Liver (tissue), 9 donors: Measurements from ENCODE around the gene HELLS. TPM values are rescaled to one million over a fixed set of nuclear protein-coding genes. Genes with fewer than 3 reads are reported as not detected.
"Not testable (repeated sequence)": the region's sequence is repeated elsewhere in the genome, so short reads cannot be mapped to it uniquely, and the experiment has no call there.

Experiments
- DNase-seq: peaks from one replicate; pipeline ENCODE4 v3.0.0-alpha.2; 2017; ENCODE audit warnings: low spot score
- H3K27ac ChIP-seq, 2 donors: one replicate each; pipeline ENCODE4 v1.7.0; 2013; ENCODE audit warnings: inconsistent platforms in 2 of 2, low read length in 2 of 2, control low read depth in 1 of 2, low read depth in 1 of 2, mild to moderate bottlenecking in 1 of 2
- H3K27me3 ChIP-seq, 4 donors: one replicate each; pipeline versions ENCODE4 v1.6.1 to v1.7.0; 2013; ENCODE audit warnings: low read length in 3 of 4, inconsistent platforms in 1 of 4, mild to moderate bottlenecking in 1 of 4, moderate library complexity in 1 of 4; ENCODE audit not compliant: control insufficient read depth in 4 of 4, insufficient read depth in 4 of 4
- H3K36me3 ChIP-seq, 4 donors: one replicate each; pipeline versions ENCODE4 v1.6.1 to v1.7.0; 2013; ENCODE audit warnings: low read length in 3 of 4, mild to moderate bottlenecking in 3 of 4, low read depth in 1 of 4, moderate library complexity in 1 of 4; ENCODE audit not compliant: control insufficient read depth in 4 of 4, insufficient read depth in 3 of 4
- H3K4me1 ChIP-seq, 4 donors: one replicate each; pipeline versions ENCODE4 v1.6.1 to v1.7.0; 2013; ENCODE audit warnings: low read length in 3 of 4, mild to moderate bottlenecking in 3 of 4, moderate library complexity in 1 of 4; ENCODE audit not compliant: control insufficient read depth in 4 of 4, insufficient read depth in 4 of 4
- H3K4me3 ChIP-seq, 3 donors: one replicate each; pipeline versions ENCODE4 v1.6.1 to v1.7.0; 2013; ENCODE audit warnings: low read length in 3 of 3, control low read depth in 1 of 3, low read depth in 1 of 3, mild to moderate bottlenecking in 1 of 3
- H3K9ac ChIP-seq, 2 donors: one replicate each; pipeline ENCODE4 v1.7.0; 2013; ENCODE audit warnings: low read length in 2 of 2, mild to moderate bottlenecking in 2 of 2, moderate library complexity in 2 of 2, control low read depth in 1 of 2, low read depth in 1 of 2
- H3K9me3 ChIP-seq, 4 donors: one replicate each; pipeline versions ENCODE4 v1.6.1 to v1.7.0; 2013; ENCODE audit warnings: low read length in 3 of 4; ENCODE audit not compliant: control insufficient read depth in 4 of 4
- FOXA1 ChIP-seq: IDR thresholded peaks from 2 replicates; pipeline ENCODE4 v1.6.1; 2016; ENCODE audit warnings: antibody characterized with exemption
- HNF4A ChIP-seq, 2 donors: conservative IDR thresholded peaks; 2 replicates each; pipeline ENCODE4 v1.6.1; 2016; ENCODE audit warnings: antibody characterized with exemption in 2 of 2, mild to moderate bottlenecking in 2 of 2
- HNF4G ChIP-seq: IDR thresholded peaks from 2 replicates; pipeline ENCODE4 v1.6.1; 2016; ENCODE audit warnings: antibody characterized with exemption
- JUND ChIP-seq, 2 donors: IDR thresholded peaks; 2 replicates each; pipeline ENCODE4 v1.6.1; 2016; ENCODE audit warnings: antibody characterized with exemption in 2 of 2
- RAD21 ChIP-seq, 2 donors: IDR thresholded peaks; 2 replicates each; pipeline ENCODE4 v1.6.1; 2016; ENCODE audit warnings: antibody characterized with exemption in 2 of 2, mild to moderate bottlenecking in 2 of 2
- RXRA ChIP-seq, 2 donors: IDR thresholded peaks; 2 replicates each; pipeline ENCODE4 v1.6.1; 2017 to 2018; ENCODE audit warnings: antibody characterized with exemption in 2 of 2, mild to moderate bottlenecking in 1 of 2
- SP1 ChIP-seq: IDR thresholded peaks from 2 replicates; pipeline ENCODE4 v1.6.1; 2018; ENCODE audit warnings: antibody characterized with exemption, mild to moderate bottlenecking
- TAF1 ChIP-seq: conservative IDR thresholded peaks from 2 replicates; pipeline ENCODE4 v1.6.1; 2016; ENCODE audit warnings: antibody characterized with exemption, mild to moderate bottlenecking
- YY1 ChIP-seq: IDR thresholded peaks from 2 replicates; pipeline ENCODE4 v1.6.1; 2016; ENCODE audit warnings: antibody characterized with exemption, mild to moderate bottlenecking
- WGBS: extraction: QIAGEN DNeasy Blood & Tissue Kit; methylation state at CpG from one replicate; pipeline ENCODE4 v1.1.7; 2013; 5-methylcytosine and 5-hydroxymethylcytosine counted together
- polyA plus RNA-seq, 2 donors: library from polyadenylated mRNA; stranded (reverse) in 1 of 2; unstranded in 1 of 2; fragments of 200-250 nt in 1 of 2; fragments of >200 nt in 1 of 2; fragmentation: Nextera tagmentation in 1 of 2; extraction: Ambion mirVana in 1 of 2; gene quantifications; one replicate each; pipeline versions ENCODE4 v1.2.1 to v1.2.3, GENCODE V29; 2013 to 2015
- total RNA-seq, 2 donors: library from RNA; depleted of rRNA; stranded (reverse); fragments of >200 nt; gene quantifications; one replicate each; pipeline ENCODE4 v1.2.3, GENCODE V29; 2014
- TF ChIP-seq, protein P1 (sequence below): IDR thresholded peaks from 2 replicates; pipeline ENCODE4 v1.6.1; 2016; ENCODE audit warnings: antibody characterized with exemption
- TF ChIP-seq, protein P2 (sequence below): IDR thresholded peaks from 2 replicates; pipeline ENCODE4 v1.6.1; 2016; ENCODE audit warnings: antibody characterized with exemption
- TF ChIP-seq, protein P3 (sequence below): IDR thresholded peaks from 2 replicates; pipeline ENCODE4 v1.6.1; 2016; ENCODE audit warnings: antibody characterized with exemption, mild to moderate bottlenecking
- TF ChIP-seq, protein P4 (sequence below): IDR thresholded peaks from 2 replicates; pipeline ENCODE4 v1.6.1; 2016; ENCODE audit warnings: antibody characterized with exemption
- donor health status: healthy.
- donor health status: healthy.
- donor health status: healthy.
- donor health status: healthy.
- donor health status: healthy.

HELLS gene
- total and polyA plus RNA-seq, 4 donors = 1.2 to 56.4 (median 1.8) TPM

DNA sequence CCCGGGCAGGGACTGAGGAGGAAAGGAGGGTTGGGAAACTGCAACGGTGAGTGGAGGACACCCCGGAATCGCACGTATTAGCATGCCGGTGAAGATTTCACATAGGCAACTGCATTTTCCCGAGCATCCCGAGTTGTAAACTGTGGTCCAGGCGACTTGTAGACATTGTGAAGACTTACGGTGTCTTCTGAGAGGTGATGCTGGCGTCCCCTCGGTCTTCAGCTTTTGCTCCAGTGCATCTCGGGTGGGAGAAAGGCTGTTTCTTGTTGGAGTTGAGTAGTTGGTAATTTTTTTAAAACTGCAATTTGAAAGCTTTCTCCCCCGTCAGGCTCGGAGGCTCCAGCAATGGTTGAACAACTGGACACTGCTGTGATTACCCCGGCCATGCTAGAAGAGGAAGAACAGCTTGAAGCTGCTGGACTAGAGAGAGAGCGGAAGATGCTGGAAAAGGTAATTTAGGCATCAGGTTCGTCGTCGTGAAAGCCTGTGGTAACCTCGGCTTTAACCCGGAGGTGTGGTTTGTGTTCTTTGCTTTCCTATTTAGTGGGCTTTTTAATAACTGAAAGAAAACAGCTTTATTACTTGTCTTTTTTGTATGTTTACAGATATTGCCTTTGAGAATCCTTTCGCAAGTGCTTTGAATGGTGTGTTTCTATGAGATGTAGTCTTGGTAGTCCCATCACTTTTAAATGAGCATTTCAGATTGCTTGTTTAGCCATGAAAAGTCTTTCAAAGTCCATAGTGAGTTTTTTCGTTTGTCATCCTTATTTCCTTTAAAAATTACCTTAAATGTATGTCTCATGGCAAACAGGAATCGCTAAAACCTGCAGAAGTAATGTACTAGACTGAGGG lies 687 bp downstream of the HELLS start:
- 3% methylated on average over 25 of the region's 25 CpGs for WGBS
- Histone ChIP-seq H3K27ac (no peak overlapping the region), H3K4me3 (peak overlapping the region; percentile 82 to 99 (median 96)), H3K36me3 (peaks cover 0 to 1% (median 0%) of the 10 kb centered on the region in 4 donors), H3K27me3 (no peaks in the 10 kb centered on the region), H3K9me3 (no peaks in the 10 kb centered on the region), H3K9ac (peak overlapping the region; percentile 45 to 77), H3K4me1 (peaks cover 2 to 19% (median 14%) of the 10 kb centered on the region in 4 donors)
- no peak for DNase-seq
- TF ChIP-seq TAF1 (no peak), YY1 (peak; percentile 23)

DNA sequence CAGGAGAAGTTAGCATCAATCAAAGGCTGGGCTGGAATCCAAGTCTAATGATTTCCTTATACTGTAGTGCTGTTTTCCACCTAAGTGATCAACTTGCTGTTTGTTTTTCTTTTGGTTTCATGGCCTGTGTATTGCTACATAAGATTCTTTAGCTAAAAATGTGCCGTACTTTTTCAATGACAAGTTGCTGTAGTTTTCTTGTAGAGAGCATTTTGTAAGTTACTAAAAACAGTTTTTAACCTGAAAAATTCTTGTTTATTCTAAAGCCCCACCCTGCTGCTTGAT lies 1.3 kb downstream of the HELLS start:
- whole genome bisulfite sequencing = 48% methylated on average over 1 of the region's 1 CpG
- Histone ChIP-seq H3K4me1 (peaks cover 2 to 19% (median 14%) of the 10 kb centered on the region in 4 donors), H3K4me3 (no peak overlapping the region), H3K9me3 (no peaks in the 10 kb centered on the region), H3K27ac (no peak overlapping the region), H3K9ac (no peak overlapping the region), H3K27me3 (no peaks in the 10 kb centered on the region), H3K36me3 (peaks cover 0 to 1% (median 0%) of the 10 kb centered on the region in 4 donors)
- DNase-seq = no peak
- TF ChIP-seq, protein P1, sequence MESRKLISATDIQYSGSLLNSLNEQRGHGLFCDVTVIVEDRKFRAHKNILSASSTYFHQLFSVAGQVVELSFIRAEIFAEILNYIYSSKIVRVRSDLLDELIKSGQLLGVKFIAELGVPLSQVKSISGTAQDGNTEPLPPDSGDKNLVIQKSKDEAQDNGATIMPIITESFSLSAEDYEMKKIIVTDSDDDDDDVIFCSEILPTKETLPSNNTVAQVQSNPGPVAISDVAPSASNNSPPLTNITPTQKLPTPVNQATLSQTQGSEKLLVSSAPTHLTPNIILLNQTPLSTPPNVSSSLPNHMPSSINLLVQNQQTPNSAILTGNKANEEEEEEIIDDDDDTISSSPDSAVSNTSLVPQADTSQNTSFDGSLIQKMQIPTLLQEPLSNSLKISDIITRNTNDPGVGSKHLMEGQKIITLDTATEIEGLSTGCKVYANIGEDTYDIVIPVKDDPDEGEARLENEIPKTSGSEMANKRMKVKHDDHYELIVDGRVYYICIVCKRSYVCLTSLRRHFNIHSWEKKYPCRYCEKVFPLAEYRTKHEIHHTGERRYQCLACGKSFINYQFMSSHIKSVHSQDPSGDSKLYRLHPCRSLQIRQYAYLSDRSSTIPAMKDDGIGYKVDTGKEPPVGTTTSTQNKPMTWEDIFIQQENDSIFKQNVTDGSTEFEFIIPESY = no peak
- TF ChIP-seq HNF4G = no peak
- TF ChIP-seq HNF4A (conservative IDR thresholded peaks at IDR 0.05) = no peak
- TF ChIP-seq SP1 = no peak
- TF ChIP-seq, protein P2, sequence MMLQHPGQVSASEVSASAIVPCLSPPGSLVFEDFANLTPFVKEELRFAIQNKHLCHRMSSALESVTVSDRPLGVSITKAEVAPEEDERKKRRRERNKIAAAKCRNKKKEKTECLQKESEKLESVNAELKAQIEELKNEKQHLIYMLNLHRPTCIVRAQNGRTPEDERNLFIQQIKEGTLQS = no peak
- no peak for TF ChIP-seq TAF1
- TF ChIP-seq JUND (IDR thresholded peaks at IDR 0.05) = no peak

DNA sequence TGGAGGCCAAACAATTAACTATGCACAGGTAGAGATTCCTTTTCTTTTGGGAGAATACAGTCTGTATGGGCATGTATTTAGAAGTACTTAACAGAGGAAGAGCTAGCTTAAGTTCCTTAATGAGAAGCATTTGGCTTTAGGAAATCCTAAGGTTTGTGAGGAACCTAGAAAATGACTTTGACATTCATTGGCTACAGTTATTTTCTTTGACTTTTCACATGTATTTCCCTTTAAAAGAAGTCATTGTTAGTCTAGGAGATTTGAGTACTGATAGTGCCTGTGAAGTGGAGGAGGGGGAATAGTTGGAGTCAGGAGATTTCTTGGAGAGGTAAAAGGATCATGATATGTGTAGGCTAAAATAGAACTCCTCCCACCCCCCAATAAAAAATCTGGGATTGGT lies 3.6 kb downstream of the HELLS start:
- Histone ChIP-seq H3K4me3 (no peak overlapping the region), H3K9ac (no peak overlapping the region), H3K9me3 (no peaks in the 10 kb centered on the region), H3K4me1 (peaks cover 2 to 19% (median 14%) of the 10 kb centered on the region in 4 donors), H3K27ac (no peak overlapping the region), H3K27me3 (no peaks in the 10 kb centered on the region), H3K36me3 (peaks cover 0 to 1% (median 0%) of the 10 kb centered on the region in 4 donors)
- TF ChIP-seq RXRA (IDR thresholded peaks at IDR 0.05) (no peak), HNF4G (no peak), RAD21 (IDR thresholded peaks at IDR 0.05) (no peak), FOXA1 (no peak), YY1 (no peak)
- TF ChIP-seq, protein P3, sequence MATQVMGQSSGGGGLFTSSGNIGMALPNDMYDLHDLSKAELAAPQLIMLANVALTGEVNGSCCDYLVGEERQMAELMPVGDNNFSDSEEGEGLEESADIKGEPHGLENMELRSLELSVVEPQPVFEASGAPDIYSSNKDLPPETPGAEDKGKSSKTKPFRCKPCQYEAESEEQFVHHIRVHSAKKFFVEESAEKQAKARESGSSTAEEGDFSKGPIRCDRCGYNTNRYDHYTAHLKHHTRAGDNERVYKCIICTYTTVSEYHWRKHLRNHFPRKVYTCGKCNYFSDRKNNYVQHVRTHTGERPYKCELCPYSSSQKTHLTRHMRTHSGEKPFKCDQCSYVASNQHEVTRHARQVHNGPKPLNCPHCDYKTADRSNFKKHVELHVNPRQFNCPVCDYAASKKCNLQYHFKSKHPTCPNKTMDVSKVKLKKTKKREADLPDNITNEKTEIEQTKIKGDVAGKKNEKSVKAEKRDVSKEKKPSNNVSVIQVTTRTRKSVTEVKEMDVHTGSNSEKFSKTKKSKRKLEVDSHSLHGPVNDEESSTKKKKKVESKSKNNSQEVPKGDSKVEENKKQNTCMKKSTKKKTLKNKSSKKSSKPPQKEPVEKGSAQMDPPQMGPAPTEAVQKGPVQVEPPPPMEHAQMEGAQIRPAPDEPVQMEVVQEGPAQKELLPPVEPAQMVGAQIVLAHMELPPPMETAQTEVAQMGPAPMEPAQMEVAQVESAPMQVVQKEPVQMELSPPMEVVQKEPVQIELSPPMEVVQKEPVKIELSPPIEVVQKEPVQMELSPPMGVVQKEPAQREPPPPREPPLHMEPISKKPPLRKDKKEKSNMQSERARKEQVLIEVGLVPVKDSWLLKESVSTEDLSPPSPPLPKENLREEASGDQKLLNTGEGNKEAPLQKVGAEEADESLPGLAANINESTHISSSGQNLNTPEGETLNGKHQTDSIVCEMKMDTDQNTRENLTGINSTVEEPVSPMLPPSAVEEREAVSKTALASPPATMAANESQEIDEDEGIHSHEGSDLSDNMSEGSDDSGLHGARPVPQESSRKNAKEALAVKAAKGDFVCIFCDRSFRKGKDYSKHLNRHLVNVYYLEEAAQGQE = no peak
- TF ChIP-seq, protein P4, sequence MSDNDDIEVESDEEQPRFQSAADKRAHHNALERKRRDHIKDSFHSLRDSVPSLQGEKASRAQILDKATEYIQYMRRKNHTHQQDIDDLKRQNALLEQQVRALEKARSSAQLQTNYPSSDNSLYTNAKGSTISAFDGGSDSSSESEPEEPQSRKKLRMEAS = no peak
- TF ChIP-seq, protein P1 = no peak
- no peak for DNase-seq

DNA sequence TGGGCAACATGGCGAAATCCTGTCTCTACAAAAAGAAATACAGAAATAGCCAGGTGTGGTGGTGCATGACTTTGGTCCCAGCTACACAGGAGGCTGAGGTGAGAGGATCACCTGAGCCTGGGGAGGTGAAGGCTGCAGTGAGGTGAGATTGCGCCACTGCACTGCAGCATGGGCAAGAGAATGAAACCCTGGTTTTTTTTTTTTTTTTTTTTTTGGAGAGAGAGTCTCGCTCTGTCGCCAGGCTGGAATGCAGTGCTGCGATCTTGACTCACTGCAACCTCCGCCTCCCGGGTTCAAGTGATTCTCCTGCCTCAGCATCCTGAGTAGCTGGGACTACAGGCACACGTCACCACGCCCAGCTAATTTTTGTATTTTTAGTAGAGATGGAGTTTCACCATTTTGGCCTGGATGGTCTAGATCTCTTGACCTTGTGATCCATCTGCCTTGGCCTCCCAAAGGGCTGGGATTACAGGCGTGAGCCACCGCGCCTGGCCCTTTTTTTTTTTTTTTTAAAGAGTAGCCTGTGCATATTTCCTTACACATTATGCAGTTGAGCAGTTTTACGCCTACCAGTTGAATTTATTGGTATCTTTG lies 22.2 kb downstream of the HELLS start:
- not testable (repeated sequence) for H3K4me3 ChIP-seq, H3K9ac ChIP-seq, DNase-seq, H3K27me3 ChIP-seq, H3K9me3 ChIP-seq, H3K4me1 ChIP-seq, H3K27ac ChIP-seq, H3K36me3 ChIP-seq
- WGBS = 97% methylated on average over 13 of the region's 13 CpGs
